Endothelial cell of umbilical vein (primary cell): Measurements from ENCODE around the gene STK24. TPM values are rescaled to one million over a fixed set of nuclear protein-coding genes. Genes with fewer than 3 reads are reported as not detected.

Experiments
- BruUV-seq: library from RNA; stranded (reverse); fragments of 400-500 nt; replicated peaks from 2 replicates; lab custom pipeline; 2021; lab: Mats Ljungman, UMichigan
- CTCF ChIA-PET: fragments of 300-600, 350-600 bp; sonication (Branson Sonifier 250); formaldehyde crosslinking; loops from one replicate; lab custom pipeline; 2021; ENCODE audit warnings: antibody characterized with exemption, inconsistent platforms; lab: Charles Lee
- POLR2A ChIA-PET: fragments of 300-600, 350-600 bp; sonication (Branson Sonifier 250); formaldehyde crosslinking; loops from one replicate; lab custom pipeline; 2021; ENCODE audit warnings: antibody characterized with exemption, inconsistent platforms; lab: Charles Lee
- DNase-seq: peaks from one replicate; pipeline ENCODE4 v3.0.0-alpha.2; 2011; ENCODE audit warnings: low read depth, low spot score
- FAIRE-seq: peaks from 2 replicates; lab custom pipeline; 2011; peaks lifted over from hg19 to GRCh38; lab: Jason Lieb, UNC
- H2AFZ ChIP-seq: 2 replicates; pipeline ENCODE4 v1.6.0; 2012; ENCODE audit warnings: low read depth, low read length, control low read depth, inconsistent platforms
- H3K27ac ChIP-seq: 2 replicates; pipeline ENCODE4 v1.5.1; 2011; ENCODE audit warnings: low read depth, mild to moderate bottlenecking, control low read depth, low read length, moderate library complexity; ENCODE audit not compliant: insufficient read depth
- H3K27me3 ChIP-seq, 2 experiments: 2 replicates each; pipeline versions ENCODE4 v1.6.0 to v1.6.1; 2011; ENCODE audit warnings: low read length in 2 of 2, mixed read lengths in 1 of 2; ENCODE audit not compliant: control insufficient read depth in 2 of 2, insufficient read depth in 2 of 2
- H3K36me3 ChIP-seq, 2 experiments: 2 replicates in 1 of 2; 3 replicates in 1 of 2; pipeline ENCODE4 v1.5.1; 2011; ENCODE audit warnings: low read length in 2 of 2, mild to moderate bottlenecking in 1 of 2, moderate library complexity in 1 of 2; ENCODE audit not compliant: control insufficient read depth in 2 of 2, insufficient read depth in 2 of 2; ENCODE audit errors: extremely low read depth in 1 of 2
- H3K4me1 ChIP-seq: 3 replicates; pipeline ENCODE4 v1.5.1; 2011; ENCODE audit warnings: mild to moderate bottlenecking, low read length; ENCODE audit not compliant: control insufficient read depth, insufficient read depth; ENCODE audit errors: extremely low read depth
- H3K4me2 ChIP-seq: 2 replicates; pipeline ENCODE4 v1.6.1; 2011; ENCODE audit warnings: low read length, control low read depth, mixed read lengths; ENCODE audit not compliant: insufficient read depth
- H3K4me3 ChIP-seq, 3 experiments: fragments of 200-600 bp in 1 of 3; sonication (generic), shearing (Covaris generic) in 1 of 3; replicated peaks in 1 of 3; 2 replicates each; pipeline ENCODE4 v1.5.1; 2011 to 2016; ENCODE audit warnings: control low read depth in 3 of 3, low read length in 3 of 3, mild to moderate bottlenecking in 2 of 3, inconsistent platforms in 1 of 3, low read depth in 1 of 3, moderate library complexity in 1 of 3; ENCODE audit not compliant: insufficient read depth in 1 of 3
- H3K79me2 ChIP-seq: 2 replicates; pipeline ENCODE4 v1.6.0; 2012; ENCODE audit warnings: low read length, inconsistent platforms; ENCODE audit not compliant: control insufficient read depth, insufficient read depth
- H3K9ac ChIP-seq: replicated peaks from 2 replicates; pipeline ENCODE3; 2011; ENCODE audit warnings: low read length, control low read depth; ENCODE audit not compliant: insufficient read depth; ENCODE audit errors: extremely low read depth
- H3K9me1 ChIP-seq: replicated peaks from 3 replicates; pipeline ENCODE4 v1.6.0; 2011; ENCODE audit warnings: mild to moderate bottlenecking, low read length; ENCODE audit not compliant: control insufficient read depth, insufficient read depth; ENCODE audit errors: extremely low read depth
- H3K9me3 ChIP-seq: replicated peaks from 2 replicates; pipeline ENCODE4 v1.5.1; 2012; ENCODE audit warnings: low read length, inconsistent platforms; ENCODE audit not compliant: control insufficient read depth, insufficient read depth
- H4K20me1 ChIP-seq: replicated peaks from 2 replicates; pipeline ENCODE3; 2011; ENCODE audit warnings: mild to moderate bottlenecking, low read length; ENCODE audit not compliant: control insufficient read depth, insufficient read depth; ENCODE audit errors: extremely low read depth
- CTCF ChIP-seq, 2 donors: IDR thresholded peaks; 1 replicate in 1 of 2; 2 replicates in 1 of 2; pipeline ENCODE4 v1.5.1; 2011; ENCODE audit warnings: low read length in 2 of 2, mild to moderate bottlenecking in 2 of 2, moderate library complexity in 2 of 2, control low read depth in 1 of 2, inconsistent platforms in 1 of 2, low read depth in 1 of 2; ENCODE audit not compliant: insufficient read depth in 1 of 2; ENCODE audit errors: extremely low read depth in 1 of 2
- POLR2A ChIP-seq: IDR thresholded peaks from 2 replicates; pipeline ENCODE4 v1.6.1; 2012; ENCODE audit warnings: low read depth, mild to moderate bottlenecking, control low read depth, low read length
- POLR2AphosphoS5 ChIP-seq: IDR thresholded peaks from 2 replicates; pipeline ENCODE4 v1.6.1; 2012; ENCODE audit warnings: low read depth, mild to moderate bottlenecking, control low read depth, low read length, moderate library complexity; ENCODE audit not compliant: insufficient read depth
- dilution Hi-C: fragments of 300-500 bp; cut with MboI; formaldehyde crosslinking; loops from one replicate; pipeline ENCODE4 v1.15.0; 2019; ENCODE audit warnings: low sequenced_read_pairs; ENCODE audit not compliant: extremely low pct_ligation_motif_present
- intact Hi-C: fragments of 100-400 bp; cut with micrococcal nuclease; formaldehyde crosslinking; loops from one replicate; pipeline ENCODE4 v1.10.0; 2022
- polyA plus RNA-seq, 4 experiments: library from polyadenylated mRNA; depleted of rRNA in 3 of 4; stranded (reverse) in 3 of 4; unstranded in 1 of 4; fragments of >200 nt; gene quantifications; 2 replicates each; pipeline versions ENCODE4 v1.2.1 to v1.2.3, GENCODE V29; 2011 to 2012; ENCODE audit warnings: missing spikeins in 1 of 4
- total RNA-seq: library from RNA; stranded (reverse); gene quantifications from 2 replicates; pipeline ENCODE4 v1.2.3, GENCODE V29; 2021

Gene STK24
- total and polyA plus RNA-seq, 2 donors (not counting 3 experiments of a cell fraction or from before 2014, with no cell fraction given): 43.3 to 100 TPM

- Histone ChIP-seq H3K27ac (peak overlapping the region; percentile 99), H3K36me3 (peaks cover 0 to 1% of the 10 kb centered on the region in 2 experiments), H2AFZ (no peak overlapping the region), H3K79me2 (peaks cover 75% of the 10 kb centered on the region), H3K4me2 (peak overlapping the region; percentile 82), H4K20me1 (no peaks in the 10 kb centered on the region), H3K4me3 (no peak overlapping the region), H3K27me3 (no peaks in the 10 kb centered on the region), H3K4me1 (peaks cover 44% of the 10 kb centered on the region), H3K9me3 (no peaks in the 10 kb centered on the region), H3K9ac (peak overlapping the region; percentile 91), H3K9me1 (no peaks in the 10 kb centered on the region)
- no TSS peak for BruUV-seq
- POLR2A ChIA-PET: interaction anchor here (0.6 to 0.7 kb wide), 2 partner anchors 8 to 323 kb away, joined by 3 to 4 read pairs; no protein-coding TSS in a partner anchor
- intact Hi-C loops: no loop called here
- TF ChIP-seq CTCF (IDR thresholded peaks at IDR 0.05; ENCODE audit: extremely low read depth in 1 of 2, insufficient read depth in 1 of 2, low read depth in 1 of 2, low read length in 2 of 2): peak in 1 of 2 donors; percentile 47
- TF ChIP-seq POLR2AphosphoS5: peak; percentile 25
- no peak for TF ChIP-seq POLR2A
- no peak for FAIRE-seq
- DNase-seq: peak; percentile 87
- CTCF ChIA-PET: interaction anchor here (0.7 to 3.3 kb wide), 13 partner anchors 13 to 190 kb away, joined by 3 to 32 read pairs (median 6); partner anchors contain the start of gene STK24
- dilution Hi-C loops: no loop called here
These were observed 94.1 kb downstream of the STK24 start for GRCh38 chr13:98482476-98483444.
